ENCODE measurements around the gene MYRFL. TPM values are rescaled to one million over a fixed set of nuclear protein-coding genes. Genes with fewer than 3 reads are reported as not detected.
A peak's percentile ranks its signal among the peaks of the same experiment; 100 is the strongest.

MYRFL gene
- polyA plus RNA-seq, 4 donors: 16.7 to 56.5 (median 42.8) TPM

GRCh38 chr12:69875416-69875935 lies 50.4 kb downstream of the MYRFL start:
- no peak overlapping the region for H3K27ac ChIP-seq (ENCODE audit: low read depth in 1 of 3, low read length in 2 of 3)
- no peak for FAIRE-seq
- no peaks in the 10 kb centered on the region for H3K27me3 ChIP-seq (ENCODE audit: control insufficient read depth in 3 of 3, insufficient read depth in 3 of 3, low read length in 3 of 3)
- H3K4me3 ChIP-seq (ENCODE audit: low read depth in 1 of 3, low read length in 3 of 3): no peak overlapping the region
- H3K9me3 ChIP-seq (ENCODE audit: control insufficient read depth in 2 of 2, insufficient read depth in 1 of 2, low read depth in 1 of 2, low read length in 1 of 2): no peaks in the 10 kb centered on the region
- DNase-seq: no peak
- peaks cover 0 to 19% (median 0%) of the 10 kb centered on the region in 3 donors for H3K36me3 ChIP-seq (ENCODE audit: control insufficient read depth in 3 of 3, insufficient read depth in 2 of 3, low read depth in 1 of 3, low read length in 3 of 3)
- 89 to 92% (median 91%) methylated on average over 11 of the region's 11 CpGs for WGBS, 3 donors
- H3K4me1 ChIP-seq (ENCODE audit: control insufficient read depth in 3 of 3, insufficient read depth in 2 of 3, low read depth in 1 of 3, low read length in 2 of 3): peaks cover 0 to 5% (median 3%) of the 10 kb centered on the region in 3 donors

DNA sequence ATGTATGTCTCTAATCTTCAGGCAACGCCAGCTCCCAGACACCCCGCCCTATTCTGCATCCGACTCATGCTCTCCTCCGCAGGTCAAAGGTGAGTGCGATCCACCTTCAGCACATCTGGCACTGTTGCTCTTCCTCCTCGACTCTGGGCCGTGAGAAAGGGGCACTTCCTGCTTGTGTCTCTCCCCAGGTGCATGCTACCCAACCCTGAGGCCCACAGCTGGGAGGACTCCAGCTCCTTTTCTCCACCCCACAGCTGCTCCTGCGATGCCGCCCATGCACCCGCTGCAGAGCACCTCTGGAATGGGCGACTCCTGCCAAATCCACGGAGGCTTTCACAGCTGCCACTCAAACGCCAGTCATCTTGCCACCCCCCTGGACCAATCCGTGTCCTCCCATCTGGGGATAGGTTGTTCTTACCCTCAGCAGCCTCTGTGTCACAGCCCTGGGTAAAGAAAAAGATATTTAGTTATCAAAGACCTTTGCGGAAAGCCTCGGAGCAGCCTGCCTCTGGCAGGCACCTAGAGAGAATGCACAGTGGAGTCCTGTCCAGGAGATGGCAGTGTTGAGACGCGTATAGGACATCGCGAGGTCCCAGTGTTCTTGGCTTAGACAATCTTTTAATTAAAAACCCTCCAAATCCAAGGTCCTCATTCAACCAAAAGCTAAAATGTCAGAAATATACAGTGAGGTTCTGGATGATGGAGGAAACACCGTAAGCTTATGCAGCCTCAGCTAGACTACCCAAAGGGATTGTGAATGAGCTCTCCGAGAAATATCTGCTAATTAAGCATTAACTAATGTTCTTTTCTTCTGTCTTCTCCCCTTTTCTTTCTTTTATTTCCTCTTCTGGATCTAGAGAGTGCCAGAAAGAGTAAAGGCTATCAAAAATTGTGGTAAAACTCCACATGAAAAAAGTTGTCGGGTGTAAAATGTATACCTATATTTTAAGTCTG lies 54.3 kb downstream of the MYRFL start:
- Histone ChIP-seq H3K9me3 (ENCODE audit: control insufficient read depth in 2 of 2, insufficient read depth in 1 of 2, low read depth in 1 of 2, low read length in 1 of 2) (no peaks in the 10 kb centered on the region), H3K27me3 (ENCODE audit: control insufficient read depth in 3 of 3, insufficient read depth in 3 of 3, low read length in 3 of 3) (no peaks in the 10 kb centered on the region), H3K4me1 (ENCODE audit: control insufficient read depth in 3 of 3, insufficient read depth in 2 of 3, low read depth in 1 of 3, low read length in 2 of 3) (peaks cover 0 to 5% (median 3%) of the 10 kb centered on the region in 3 donors), H3K4me3 (ENCODE audit: low read depth in 1 of 3, low read length in 3 of 3) (no peak overlapping the region), H3K36me3 (ENCODE audit: control insufficient read depth in 3 of 3, insufficient read depth in 2 of 3, low read depth in 1 of 3, low read length in 3 of 3) (peaks cover 0 to 19% (median 2%) of the 10 kb centered on the region in 3 donors), H3K27ac (ENCODE audit: low read depth in 1 of 3, low read length in 2 of 3) (peak overlapping the region in 2 of 3 donors; percentile 61 to 63)
- FAIRE-seq: no peak
- WGBS, 3 donors: 11 to 27% (median 23%) methylated on average over 23 of the region's 23 CpGs
- DNase-seq: peak; percentile 82 to 88

DNA sequence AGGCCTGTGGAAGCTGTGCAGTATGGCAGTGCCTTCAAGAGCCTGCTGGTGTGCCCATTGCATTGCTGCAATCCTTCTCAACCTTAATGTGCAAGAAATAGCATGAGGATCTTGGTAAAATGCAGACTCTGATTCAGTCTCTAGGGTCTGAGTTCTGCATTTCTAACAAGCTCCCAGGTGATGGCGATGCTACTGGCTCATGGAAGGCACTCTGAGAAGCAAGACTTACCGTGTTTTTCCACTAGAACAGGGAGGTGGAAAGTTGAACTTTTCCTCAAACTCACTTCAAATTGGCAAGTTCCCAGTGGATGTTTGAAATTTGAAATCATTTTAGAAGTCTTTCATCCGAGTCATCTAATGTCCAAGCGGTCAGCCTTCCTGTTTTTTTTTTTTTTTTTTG lies 55.5 kb downstream of the MYRFL start:
- Histone ChIP-seq H3K4me1 (ENCODE audit: control insufficient read depth in 3 of 3, insufficient read depth in 2 of 3, low read depth in 1 of 3, low read length in 2 of 3) (peaks cover 0 to 5% (median 3%) of the 10 kb centered on the region in 3 donors), H3K27me3 (ENCODE audit: control insufficient read depth in 3 of 3, insufficient read depth in 3 of 3, low read length in 3 of 3) (no peaks in the 10 kb centered on the region), H3K27ac (ENCODE audit: low read depth in 1 of 3, low read length in 2 of 3) (no peak overlapping the region), H3K9me3 (ENCODE audit: control insufficient read depth in 2 of 2, insufficient read depth in 1 of 2, low read depth in 1 of 2, low read length in 1 of 2) (no peaks in the 10 kb centered on the region), H3K36me3 (ENCODE audit: control insufficient read depth in 3 of 3, insufficient read depth in 2 of 3, low read depth in 1 of 3, low read length in 3 of 3) (peaks cover 0 to 16% (median 5%) of the 10 kb centered on the region in 3 donors), H3K4me3 (ENCODE audit: low read depth in 1 of 3, low read length in 3 of 3) (no peak overlapping the region)
- DNase-seq (no peak), FAIRE-seq (no peak)
- WGBS, 3 donors: 83 to 92% (median 90%) methylated on average over 4 of the region's 4 CpGs

DNA sequence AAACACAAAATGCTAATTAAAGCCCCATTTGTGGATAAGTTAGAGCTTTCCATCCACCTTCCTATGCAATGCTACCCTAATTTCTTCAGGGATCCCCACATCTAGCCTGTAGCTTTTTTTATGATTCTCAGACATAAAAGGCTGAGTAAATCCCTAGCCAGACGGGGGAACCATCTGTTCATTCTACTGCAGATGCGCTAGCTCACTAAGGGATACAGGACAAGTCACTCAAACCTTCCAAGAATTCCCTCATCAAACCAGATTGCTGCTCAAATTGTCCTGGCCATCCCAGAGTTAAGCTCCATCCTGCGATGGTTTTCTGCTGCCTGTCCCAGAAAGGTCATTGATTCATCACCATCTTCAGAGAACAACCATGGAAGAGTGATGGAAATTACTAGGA lies 56.7 kb downstream of the MYRFL start:
- DNase-seq (no peak), FAIRE-seq (no peak)
- Histone ChIP-seq H3K27me3 (ENCODE audit: control insufficient read depth in 3 of 3, insufficient read depth in 3 of 3, low read length in 3 of 3) (no peaks in the 10 kb centered on the region), H3K36me3 (ENCODE audit: control insufficient read depth in 3 of 3, insufficient read depth in 2 of 3, low read depth in 1 of 3, low read length in 3 of 3) (peaks cover 0 to 24% (median 8%) of the 10 kb centered on the region in 3 donors), H3K4me1 (ENCODE audit: control insufficient read depth in 3 of 3, insufficient read depth in 2 of 3, low read depth in 1 of 3, low read length in 2 of 3) (peaks cover 0 to 5% (median 3%) of the 10 kb centered on the region in 3 donors), H3K9me3 (ENCODE audit: control insufficient read depth in 2 of 2, insufficient read depth in 1 of 2, low read depth in 1 of 2, low read length in 1 of 2) (no peaks in the 10 kb centered on the region), H3K4me3 (ENCODE audit: low read depth in 1 of 3, low read length in 3 of 3) (no peak overlapping the region), H3K27ac (ENCODE audit: low read depth in 1 of 3, low read length in 2 of 3) (no peak overlapping the region)
- 64 to 84% (median 71%) methylated on average over 3 of the region's 3 CpGs for WGBS, 3 donors

GRCh38 chr12:69884386-69884785 lies 59.4 kb downstream of the MYRFL start:
- Histone ChIP-seq H3K9me3 (ENCODE audit: control insufficient read depth in 2 of 2, insufficient read depth in 1 of 2, low read depth in 1 of 2, low read length in 1 of 2) (no peaks in the 10 kb centered on the region), H3K4me3 (ENCODE audit: low read depth in 1 of 3, low read length in 3 of 3) (no peak overlapping the region), H3K27me3 (ENCODE audit: control insufficient read depth in 3 of 3, insufficient read depth in 3 of 3, low read length in 3 of 3) (no peaks in the 10 kb centered on the region), H3K27ac (ENCODE audit: low read depth in 1 of 3, low read length in 2 of 3) (no peak overlapping the region), H3K36me3 (ENCODE audit: control insufficient read depth in 3 of 3, insufficient read depth in 2 of 3, low read depth in 1 of 3, low read length in 3 of 3) (peaks cover 0 to 18% (median 11%) of the 10 kb centered on the region in 3 donors), H3K4me1 (ENCODE audit: control insufficient read depth in 3 of 3, insufficient read depth in 2 of 3, low read depth in 1 of 3, low read length in 2 of 3) (no peaks in the 10 kb centered on the region)
- FAIRE-seq: no peak
- WGBS, 3 donors: 68 to 75% (median 69%) methylated on average over 2 of the region's 2 CpGs
- no peak for DNase-seq

GRCh38 chr12:69885658-69886057 lies 60.6 kb downstream of the MYRFL start:
- H3K4me3 ChIP-seq (ENCODE audit: low read depth in 1 of 3, low read length in 3 of 3): no peak overlapping the region
- H3K36me3 ChIP-seq (ENCODE audit: control insufficient read depth in 3 of 3, insufficient read depth in 2 of 3, low read depth in 1 of 3, low read length in 3 of 3): peaks cover 0 to 13% (median 11%) of the 10 kb centered on the region in 3 donors
- no peaks in the 10 kb centered on the region for H3K4me1 ChIP-seq (ENCODE audit: control insufficient read depth in 3 of 3, insufficient read depth in 2 of 3, low read depth in 1 of 3, low read length in 2 of 3)
- no peak for DNase-seq
- H3K27me3 ChIP-seq (ENCODE audit: control insufficient read depth in 3 of 3, insufficient read depth in 3 of 3, low read length in 3 of 3): no peaks in the 10 kb centered on the region
- no peak overlapping the region for H3K27ac ChIP-seq (ENCODE audit: low read depth in 1 of 3, low read length in 2 of 3)
- no peak for FAIRE-seq
- no peaks in the 10 kb centered on the region for H3K9me3 ChIP-seq (ENCODE audit: control insufficient read depth in 2 of 2, insufficient read depth in 1 of 2, low read depth in 1 of 2, low read length in 1 of 2)

DNA sequence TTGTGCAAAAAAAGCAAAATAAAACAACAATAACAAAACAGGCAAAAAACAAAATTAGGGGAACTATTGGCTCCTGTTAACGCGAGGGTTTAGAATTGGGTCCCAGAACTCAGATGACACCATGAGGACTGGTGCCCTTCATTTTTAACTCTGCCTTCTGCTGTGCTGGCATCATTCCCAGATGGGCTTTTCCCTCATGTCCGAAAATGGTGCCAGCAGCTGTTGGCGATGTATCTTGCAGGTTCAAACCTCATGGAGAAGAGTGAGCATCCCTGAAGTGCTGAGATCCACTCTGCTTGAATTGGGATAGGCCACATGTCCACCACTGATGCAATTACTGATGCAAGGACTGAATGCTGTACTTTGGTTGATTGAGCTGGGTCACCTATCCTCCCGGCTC lies 61.1 kb downstream of the MYRFL start:
- Histone ChIP-seq H3K27ac (ENCODE audit: low read depth in 1 of 3, low read length in 2 of 3) (no peak overlapping the region), H3K4me3 (ENCODE audit: low read depth in 1 of 3, low read length in 3 of 3) (no peak overlapping the region), H3K9me3 (ENCODE audit: control insufficient read depth in 2 of 2, insufficient read depth in 1 of 2, low read depth in 1 of 2, low read length in 1 of 2) (no peaks in the 10 kb centered on the region), H3K36me3 (ENCODE audit: control insufficient read depth in 3 of 3, insufficient read depth in 2 of 3, low read depth in 1 of 3, low read length in 3 of 3) (peaks cover 0 to 11% (median 11%) of the 10 kb centered on the region in 3 donors), H3K4me1 (ENCODE audit: control insufficient read depth in 3 of 3, insufficient read depth in 2 of 3, low read depth in 1 of 3, low read length in 2 of 3) (no peaks in the 10 kb centered on the region), H3K27me3 (ENCODE audit: control insufficient read depth in 3 of 3, insufficient read depth in 3 of 3, low read length in 3 of 3) (no peaks in the 10 kb centered on the region)
- 82 to 91% (median 89%) methylated on average over 5 of the region's 5 CpGs for WGBS, 3 donors
- DNase-seq: no peak
- FAIRE-seq: no peak

GRCh38 chr12:69886715-69887114 lies 61.7 kb downstream of the MYRFL start:
- DNase-seq (no peak), FAIRE-seq (no peak)
- Histone ChIP-seq H3K27ac (ENCODE audit: low read depth in 1 of 3, low read length in 2 of 3) (no peak overlapping the region), H3K36me3 (ENCODE audit: control insufficient read depth in 3 of 3, insufficient read depth in 2 of 3, low read depth in 1 of 3, low read length in 3 of 3) (peaks cover 0 to 11% (median 10%) of the 10 kb centered on the region in 3 donors), H3K4me3 (ENCODE audit: low read depth in 1 of 3, low read length in 3 of 3) (no peak overlapping the region), H3K27me3 (ENCODE audit: control insufficient read depth in 3 of 3, insufficient read depth in 3 of 3, low read length in 3 of 3) (no peaks in the 10 kb centered on the region), H3K4me1 (ENCODE audit: control insufficient read depth in 3 of 3, insufficient read depth in 2 of 3, low read depth in 1 of 3, low read length in 2 of 3) (no peaks in the 10 kb centered on the region), H3K9me3 (ENCODE audit: control insufficient read depth in 2 of 2, insufficient read depth in 1 of 2, low read depth in 1 of 2, low read length in 1 of 2) (no peaks in the 10 kb centered on the region)
- WGBS, 3 donors: 94 to 100% (median 96%) methylated on average over 2 of the region's 2 CpGs

Data from small intestine (tissue), 7 donors.